H1 (cell line): Measurements from ENCODE around the gene BARX1. TPM values are rescaled to one million over a fixed set of nuclear protein-coding genes. Genes with fewer than 3 reads are reported as not detected.

Experiments
- CHD1 ChIP-seq: IDR thresholded peaks from 2 replicates; pipeline ENCODE4 v1.6.1; 2012; ENCODE audit warnings: low read depth, low read length, improper control_type of control experiment
- CHD7 ChIP-seq: fragments of 300-600 bp; sonication (generic); IDR thresholded peaks from 2 replicates; pipeline ENCODE4 v1.7.1; 2012; ENCODE audit warnings: low read length, moderate library complexity, mild to moderate bottlenecking, inconsistent platforms; ENCODE audit not compliant: insufficient replicate concordance
- CTBP2 ChIP-seq: IDR thresholded peaks from 2 replicates; pipeline ENCODE4 v1.7.0; 2011; ENCODE audit warnings: borderline replicate concordance, mild to moderate bottlenecking, moderate library complexity, mixed read lengths, low read length; ENCODE audit not compliant: insufficient read depth, insufficient read length
- EP300 ChIP-seq, 2 experiments: IDR thresholded peaks; 1 replicate in 1 of 2; 2 replicates in 1 of 2; pipeline ENCODE4 v1.6.1; 2011 to 2012; ENCODE audit warnings: low read depth in 2 of 2, low read length in 2 of 2, mild to moderate bottlenecking in 2 of 2, borderline replicate concordance in 1 of 2, inconsistent platforms in 1 of 2, moderate library complexity in 1 of 2
- HDAC2 ChIP-seq, 2 experiments: fragments of 300-600 bp in 1 of 2; sonication (generic) in 1 of 2; IDR thresholded peaks; 2 replicates each; pipeline ENCODE4 v1.6.1; 2011 to 2012; ENCODE audit warnings: low read depth in 2 of 2, low read length in 2 of 2, mild to moderate bottlenecking in 2 of 2, moderate library complexity in 2 of 2, borderline replicate concordance in 1 of 2, inconsistent platforms in 1 of 2
- PHF8 ChIP-seq: fragments of 200-600 bp; sonication (generic); conservative IDR thresholded peaks from 2 replicates; pipeline ENCODE4 v1.7.1; 2012; ENCODE audit warnings: low read depth, mild to moderate bottlenecking, inconsistent platforms, low read length, moderate library complexity
- polyA plus RNA-seq, 7 experiments: library from polyadenylated mRNA; depleted of rRNA in 3 of 7; stranded (reverse) in 5 of 7; unstranded in 2 of 7; fragments of >200 nt in 5 of 7; fragments of 200-250 nt in 2 of 7; gene quantifications; 1 replicate in 5 of 7; 2 replicates in 1 of 7; 4 replicates in 1 of 7; pipeline versions ENCODE4 v1.2.1 to v1.2.3, GENCODE V29; 2011 to 2013; ENCODE audit warnings: missing spikeins in 2 of 7, mixed read lengths in 2 of 7
- total RNA-seq: library from RNA; stranded (reverse); fragmentation: NEBNext Ultra II Directional; extraction: Animal tissue kit (Norgen Biotek cat#: 25700); gene quantifications from 2 replicates; pipeline ENCODE4 v1.2.1, GENCODE V29; 2021

Gene BARX1
- total and polyA plus RNA-seq, 2 of the 8 experiments (the other 6 are each of a cell fraction or from before 2014, with no cell fraction given): 0.79 to 2.6 TPM

GRCh38 chr9:93962561-93963440, 7.6 kb upstream of the BARX1 start (continued):
- TF ChIP-seq CHD7 (no peak), CHD1 (no peak), HDAC2 (IDR thresholded peaks at IDR 0.05; ENCODE audit: borderline replicate concordance in 1 of 2, low read depth in 2 of 2, low read length in 2 of 2) (0 out of 4 replicates have a peak, but pooled peaks of 1 of the 2 experiments have one; percentile 59), PHF8 (no peak), EP300 (IDR thresholded peaks at IDR 0.05; ENCODE audit: borderline replicate concordance in 1 of 2, low read depth in 2 of 2, low read length in 2 of 2) (no peak), CTBP2 (no peak)
